Measurements from ENCODE around the gene DGKA. TPM values are rescaled to one million over a fixed set of nuclear protein-coding genes. Genes with fewer than 3 reads are reported as not detected.

Gene DGKA
- total and polyA plus RNA-seq, 3 donors from 2014 or later = 28.9 to 40.4 (median 40.3) TPM

GRCh38 chr12:55963760-55964159 is 32.8 kb downstream of the DGKA start:
- Histone ChIP-seq H3K4me1 (peaks cover 21% of the 10 kb centered on the region), H3K27me3 (no peaks in the 10 kb centered on the region), H3K27ac (no peak overlapping the region), H3K4me3 (no peak overlapping the region), H3K9me3 (no peaks in the 10 kb centered on the region), H3K36me3 (ENCODE audit: low read depth, missing control alignments) (no peaks in the 10 kb centered on the region)
- 92 to 93% methylated on average over 2 of the region's 2 CpGs for WGBS, 2 donors
- no peak for TF ChIP-seq CTCF (IDR thresholded peaks at IDR 0.05)
- TF ChIP-seq POLR2A (IDR thresholded peaks at IDR 0.05) = no peak
- no peak for DNase-seq
- intact Hi-C loops (cut with DNase I; ENCODE audit: low total_unique reads) = no loop called here

- no peak overlapping the region for H3K4me3 ChIP-seq
- H3K4me1 ChIP-seq = peaks cover 21% of the 10 kb centered on the region
- no peaks in the 10 kb centered on the region for H3K9me3 ChIP-seq
- H3K27ac ChIP-seq = no peak overlapping the region
- DNase-seq = no peak
- no peaks in the 10 kb centered on the region for H3K36me3 ChIP-seq (ENCODE audit: low read depth, missing control alignments)
- TF ChIP-seq CTCF (IDR thresholded peaks at IDR 0.05) (no peak), POLR2A (IDR thresholded peaks at IDR 0.05) (no peak)
- H3K27me3 ChIP-seq = no peaks in the 10 kb centered on the region
- intact Hi-C loops (cut with DNase I; ENCODE audit: low total_unique reads) = no loop called here
- WGBS, 2 donors = 52 to 59% methylated on average over 4 to 5 of the region's 5 CpGs
Measured at GRCh38 chr12:55965240-55965639, 34.3 kb downstream of the DGKA start.

GRCh38 chr12:55965941-55966407 is 35.0 kb downstream of the DGKA start, which contains the start of gene PMEL:
Gene PMEL, minus strand, starts transcription at chr12:55966042. Its CDS starts 31 bp downstream, at chr12:55966011.
- intact Hi-C loops (cut with DNase I; ENCODE audit: low total_unique reads) = no loop called here
- 7 to 11% methylated on average over 4 of the region's 4 CpGs for WGBS, 2 donors
- TF ChIP-seq POLR2A (IDR thresholded peaks at IDR 0.05) = no peak
- no peak for TF ChIP-seq CTCF (IDR thresholded peaks at IDR 0.05)

GRCh38 chr12:55966408-55967281 is 35.7 kb downstream of the DGKA start, which contains the start of gene CDK2:
Gene CDK2, plus strand, starts transcription at chr12:55966830. Its CDS starts 179 bp downstream, at chr12:55967009.
- intact Hi-C loops (cut with DNase I; ENCODE audit: low total_unique reads) = no loop called here
- Histone ChIP-seq H3K4me3 (peak within 1 kb of the TSS; percentile 72 to 80), H3K4me1 (peaks cover 21% of the 10 kb centered on the region), H3K27me3 (no peaks in the 10 kb centered on the region), H3K36me3 (ENCODE audit: low read depth, missing control alignments) (no peaks in the 10 kb centered on the region), H3K9me3 (no peaks in the 10 kb centered on the region), H3K27ac (peak within 1 kb of the TSS; percentile 57 to 72)
- TF ChIP-seq CTCF (IDR thresholded peaks at IDR 0.05) = no peak
- TF ChIP-seq POLR2A (IDR thresholded peaks at IDR 0.05) = no peak
- WGBS, 2 donors = 0 to 1% methylated on average over 7 to 45 of the region's 45 CpGs
- peak; percentile 98 for DNase-seq

More at GRCh38 chr12:55965941-55966407, 35.0 kb downstream of the DGKA start, which contains the start of gene PMEL:
- H3K9me3 ChIP-seq = no peaks in the 10 kb centered on the region
- no peaks in the 10 kb centered on the region for H3K36me3 ChIP-seq (ENCODE audit: low read depth, missing control alignments)
- DNase-seq = no peak
- no peaks in the 10 kb centered on the region for H3K27me3 ChIP-seq
- peak within 1 kb of the TSS; percentile 72 to 80 for H3K4me3 ChIP-seq
- H3K4me1 ChIP-seq = peaks cover 21% of the 10 kb centered on the region
- peak within 1 kb of the TSS; percentile 57 to 72 for H3K27ac ChIP-seq
